PC-9 (cell line): ENCODE data around the gene SORCS2. TPM values are rescaled to one million over a fixed set of nuclear protein-coding genes. Genes with fewer than 3 reads are reported as not detected.
"Not testable (repeated sequence)": the region's sequence is repeated elsewhere in the genome, so short reads cannot be mapped to it uniquely, and the experiment has no call there.

Experiments used
- BruUV-seq: library from RNA; stranded (reverse); fragments of 400-500 nt; replicated peaks from 2 replicates; lab custom pipeline; 2021; lab: Mats Ljungman, UMichigan
- CTCF ChIA-PET: fragments of 300-600 bp; sonication (Branson Sonifier 250); formaldehyde crosslinking; loops from one replicate; lab custom pipeline; 2022; ENCODE audit warnings: antibody characterized with exemption; lab: Charles Lee
- POLR2A ChIA-PET: fragments of 300-600 bp; sonication (Branson Sonifier 250); formaldehyde crosslinking; loops from one replicate; lab custom pipeline; 2022; ENCODE audit warnings: antibody characterized with exemption; ENCODE audit not compliant: unreplicated experiment; lab: Charles Lee
- DNase-seq, 2 experiments: peaks; one replicate each; pipeline versions ENCODE4 v3.0.0 to v3.0.0-alpha.2; 2015 to 2022; ENCODE audit warnings: mixed read lengths in 1 of 2
- H2AFZ ChIP-seq: fragments of 200-600 bp; sonication (generic); 2 replicates; pipeline ENCODE4 v1.8.1; 2017; ENCODE audit warnings: antibody characterized with exemption
- H3F3A ChIP-seq: fragments of 200-600 bp; sonication (generic); 2 replicates; pipeline ENCODE4 v1.8.1; 2017; ENCODE audit warnings: antibody characterized with exemption, mild to moderate bottlenecking, low read depth; ENCODE audit not compliant: insufficient read depth
- H3K27ac ChIP-seq: fragments of 200-600 bp; sonication (generic); 2 replicates; pipeline ENCODE4 v1.6.1; 2016; ENCODE audit warnings: mixed run types
- H3K27me3 ChIP-seq: fragments of 200-600 bp; sonication (generic); 2 replicates; pipeline ENCODE4 v1.6.1; 2016; ENCODE audit warnings: low read depth, mixed run types; ENCODE audit not compliant: insufficient read depth
- H3K36me3 ChIP-seq: fragments of 200-600 bp; sonication (generic); 2 replicates; pipeline ENCODE4 v1.6.1; 2016; ENCODE audit warnings: low read depth, mixed run types
- H3K4me1 ChIP-seq: fragments of 200-600 bp; sonication (generic); replicated peaks from 2 replicates; pipeline ENCODE4 v1.6.1; 2016; ENCODE audit warnings: mixed run types; ENCODE audit not compliant: insufficient read depth
- H3K4me2 ChIP-seq: fragments of 200-600 bp; sonication (generic); 2 replicates; pipeline ENCODE4 v1.6.1; 2017; ENCODE audit warnings: mixed run types
- H3K4me3 ChIP-seq: fragments of 200-600 bp; sonication (generic); 2 replicates; pipeline ENCODE4 v1.6.1; 2016; ENCODE audit warnings: mixed run types
- H3K79me2 ChIP-seq: fragments of 200-600 bp; sonication (generic); 2 replicates; pipeline ENCODE4 v1.6.1; 2017; ENCODE audit warnings: low read depth, mixed run types
- H3K9me2 ChIP-seq: fragments of 200-600 bp; sonication (generic); 2 replicates; pipeline ENCODE4 v1.8.1; 2017; ENCODE audit warnings: mild to moderate bottlenecking; ENCODE audit not compliant: insufficient read depth
- H3K9me3 ChIP-seq: fragments of 200-600 bp; sonication (generic); 2 replicates; pipeline ENCODE4 v1.8.1; 2016; ENCODE audit warnings: low read depth; ENCODE audit not compliant: insufficient read depth
- H4K20me1 ChIP-seq: fragments of 200-600 bp; sonication (generic); 2 replicates; pipeline ENCODE4 v1.8.1; 2017; ENCODE audit not compliant: insufficient read depth
- CTCF ChIP-seq: fragments of 200-600 bp; sonication (generic); conservative IDR thresholded peaks from 2 replicates; pipeline ENCODE4 v1.6.1; 2017; ENCODE audit warnings: mixed run types, antibody characterized with exemption, mild to moderate bottlenecking, moderate library complexity
- EZH2 ChIP-seq: fragments of 200-600 bp; sonication (generic); IDR thresholded peaks from 2 replicates; pipeline ENCODE4 v1.8.0; 2017; ENCODE audit warnings: antibody characterized with exemption, low read depth
- intact Hi-C: fragments of 100-400 bp; cut with micrococcal nuclease; formaldehyde crosslinking; loops from one replicate; pipeline ENCODE4 v1.10.0; 2022; ENCODE audit not compliant: unreplicated experiment
- total RNA-seq: library from RNA; stranded (reverse); gene quantifications from 2 replicates; pipeline ENCODE4 v1.2.3, GENCODE V29; 2021

The SORCS2 gene
- total RNA-seq, 1 experiment from 2014 or later = 25.8 TPM

GRCh38 chr4:7214359-7214758 lies 22.0 kb downstream of the SORCS2 start:
- H3K27me3 ChIP-seq = no peaks in the 10 kb centered on the region
- H3K4me1 ChIP-seq = peaks cover 67% of the 10 kb centered on the region
- BruUV-seq = no TSS peak
- peak overlapping the region; percentile 40; the same call in 1 of the 2 replicates for H3K4me2 ChIP-seq
- no peaks in the 10 kb centered on the region for H3K9me2 ChIP-seq
- ChIA-PET POLR2A (interaction anchor here (0.6 to 0.7 kb wide), 2 partner anchors 16 to 460 kb away, joined by 8 to 38 read pairs; no protein-coding TSS in a partner anchor), CTCF (no interaction called here)
- no peaks in the 10 kb centered on the region for H3K36me3 ChIP-seq
- H4K20me1 ChIP-seq = no peaks in the 10 kb centered on the region
- no peak for TF ChIP-seq CTCF
- TF ChIP-seq EZH2 = no peak
- no peaks in the 10 kb centered on the region for H3K9me3 ChIP-seq
- peaks cover 7% of the 10 kb centered on the region; the same call in 1 of the 2 replicates for H3K79me2 ChIP-seq
- H3K4me3 ChIP-seq = no peak overlapping the region
- H3F3A ChIP-seq = peaks cover 42% of the 10 kb centered on the region
- peak overlapping the region; percentile 90 for H3K27ac ChIP-seq
- no peak overlapping the region for H2AFZ ChIP-seq
- DNase-seq = no peak
- intact Hi-C loops = no loop called here

- DNase-seq, H3K79me2 ChIP-seq, intact Hi-C loops, POLR2A ChIA-PET, H3K27ac ChIP-seq, H3K4me2 ChIP-seq, H3K9me3 ChIP-seq, H3K36me3 ChIP-seq, H3K27me3 ChIP-seq, H3K9me2 ChIP-seq, H3K4me3 ChIP-seq, BruUV-seq, H4K20me1 ChIP-seq, CTCF ChIA-PET, H2AFZ ChIP-seq: not testable (repeated sequence)
- Histone ChIP-seq H3K4me1 (peaks cover 59% of the 10 kb centered on the region), H3F3A (peaks cover 42% of the 10 kb centered on the region)
Measured at GRCh38 chr4:7215187-7215586, 22.8 kb downstream of the SORCS2 start.

- Histone ChIP-seq H3K9me3 (no peaks in the 10 kb centered on the region), H2AFZ (no peak overlapping the region), H3K27ac (no peak overlapping the region), H3K4me3 (no peak overlapping the region), H3K27me3 (no peaks in the 10 kb centered on the region), H3K36me3 (no peaks in the 10 kb centered on the region), H3K9me2 (no peaks in the 10 kb centered on the region), H3K79me2 (no peaks in the 10 kb centered on the region), H3F3A (peaks cover 27% of the 10 kb centered on the region), H4K20me1 (no peaks in the 10 kb centered on the region), H3K4me2 (0 out of 2 replicates have a peak overlapping the region, but pooled peaks have one; percentile 36), H3K4me1 (peaks cover 41% of the 10 kb centered on the region)
- POLR2A ChIA-PET = no interaction called here
- CTCF ChIA-PET = interaction anchor here (1.5 kb wide), 1 partner anchor 22 kb away, joined by 3 read pairs; no protein-coding TSS in a partner anchor
- TF ChIP-seq EZH2 = no peak
- no peak for TF ChIP-seq CTCF
- no peak for DNase-seq
- BruUV-seq = no TSS peak
- intact Hi-C loops = no loop called here
Measured at GRCh38 chr4:7217039-7217438, 24.7 kb downstream of the SORCS2 start.
